Posterior cingulate gyrus (tissue), 11 donors: Measurements from ENCODE around the gene SYNGR3.
"Not testable (repeated sequence)": the region's sequence is repeated elsewhere in the genome, so short reads cannot be mapped to it uniquely, and the experiment has no call there.

Experiments
- DNase-seq, 10 donors: peaks; one replicate each; pipeline versions ENCODE4 v3.0.0 to v3.0.0-alpha.2; 2020 to 2021; ENCODE audit warnings: mixed read lengths in 3 of 10
- intact Hi-C: fragments of 100-400 bp; cut with DNase I; formaldehyde crosslinking; loops from one replicate; pipeline ENCODE4 v1.15.1; 2023

Gene SYNGR3, protein sequence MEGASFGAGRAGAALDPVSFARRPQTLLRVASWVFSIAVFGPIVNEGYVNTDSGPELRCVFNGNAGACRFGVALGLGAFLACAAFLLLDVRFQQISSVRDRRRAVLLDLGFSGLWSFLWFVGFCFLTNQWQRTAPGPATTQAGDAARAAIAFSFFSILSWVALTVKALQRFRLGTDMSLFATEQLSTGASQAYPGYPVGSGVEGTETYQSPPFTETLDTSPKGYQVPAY

DNA sequence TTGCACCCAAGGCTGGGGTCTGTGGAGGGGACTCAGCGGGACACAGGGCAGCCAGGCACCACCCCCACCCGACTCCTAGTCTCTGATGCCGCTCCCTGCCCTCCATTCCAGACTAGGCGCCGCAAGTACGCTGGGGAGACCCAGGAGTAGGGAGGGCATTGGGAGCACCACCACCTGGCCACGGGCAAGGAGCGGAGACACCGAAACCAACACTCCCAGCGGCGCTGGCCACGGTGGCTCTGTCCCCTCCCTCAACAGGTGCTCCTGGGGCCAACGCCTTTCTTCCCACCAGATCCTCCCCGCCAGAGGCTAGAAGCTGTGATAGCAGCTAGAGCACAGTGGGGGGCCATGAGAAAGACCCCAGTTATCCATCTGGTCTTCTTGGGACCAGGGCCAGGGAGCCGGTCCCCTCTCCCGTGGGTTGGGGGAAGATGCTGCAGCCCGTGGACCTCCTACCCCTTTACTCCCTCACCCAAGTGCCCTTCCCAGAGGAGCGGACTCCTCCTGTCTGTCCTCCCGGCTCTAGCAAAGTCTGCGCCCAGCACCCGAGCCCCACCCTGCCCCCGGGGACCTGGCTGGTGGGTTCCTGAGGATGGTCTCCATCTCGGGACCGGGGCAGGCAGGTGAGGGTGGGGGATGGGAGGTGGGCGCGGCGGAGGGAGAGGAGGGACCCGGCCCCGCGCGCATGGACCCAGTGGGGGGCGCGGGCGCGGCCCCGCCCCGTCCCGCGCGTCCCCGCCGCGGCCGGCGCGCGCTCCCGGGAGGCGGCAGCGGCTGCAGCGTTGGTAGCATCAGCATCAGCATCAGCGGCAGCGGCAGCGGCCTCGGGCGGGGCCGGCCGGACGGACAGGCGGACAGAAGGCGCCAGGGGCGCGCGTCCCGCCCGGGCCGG, at the start of gene SYNGR3:
TSS of gene SYNGR3 (plus strand) at position 762 of the 892 bp plus-strand sequence. CDS start 133 bp downstream, outside the sequence.
- DNase-seq, result peak in 1 of 10 donors; percentile 88
- intact Hi-C loops, result no loop called here

DNA sequence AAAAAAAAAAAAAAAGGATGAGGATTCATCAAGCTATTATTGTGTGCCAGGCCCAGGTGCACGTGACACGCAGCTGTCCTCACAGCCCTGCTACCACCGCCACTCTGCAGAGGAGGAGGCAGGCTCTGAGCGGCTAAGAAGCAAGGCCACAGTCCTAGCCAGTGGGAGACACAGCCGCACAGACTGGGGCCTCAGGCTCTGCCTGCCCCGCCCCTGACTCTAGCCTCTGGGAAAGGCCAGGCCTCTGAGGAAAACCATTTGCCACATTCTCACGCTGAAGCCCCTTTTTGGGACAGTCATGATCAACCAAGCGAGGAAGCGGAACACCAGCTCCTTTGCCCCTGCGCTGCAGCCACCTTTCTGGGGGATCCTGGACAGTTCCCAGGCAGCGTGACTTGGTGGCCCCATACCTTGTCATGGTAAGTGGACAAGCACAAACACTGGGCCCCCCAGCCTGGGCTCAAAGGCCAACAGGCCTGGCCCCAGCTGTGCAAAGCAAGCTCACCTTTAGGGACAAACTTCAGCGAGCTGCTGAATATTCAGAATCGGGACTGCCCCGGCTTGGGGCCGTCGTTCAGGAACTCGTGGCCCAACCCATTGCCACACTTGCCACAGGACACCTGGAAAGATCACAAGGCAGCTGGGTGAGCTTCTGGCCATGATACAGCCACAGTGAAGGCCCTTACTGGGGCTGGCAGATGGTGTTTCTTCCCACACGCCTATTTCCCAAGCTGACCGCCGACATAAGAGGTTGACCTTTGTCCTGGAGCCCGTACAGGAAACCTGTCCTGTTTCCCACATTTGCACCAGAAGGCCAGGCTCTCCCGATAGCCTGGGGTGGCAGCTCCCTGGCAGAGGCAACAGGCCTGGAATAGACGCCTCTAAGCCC, 49.3 kb upstream of the SYNGR3 start:
- intact Hi-C loops, result no loop called here
- DNase-seq, result no peak

DNA sequence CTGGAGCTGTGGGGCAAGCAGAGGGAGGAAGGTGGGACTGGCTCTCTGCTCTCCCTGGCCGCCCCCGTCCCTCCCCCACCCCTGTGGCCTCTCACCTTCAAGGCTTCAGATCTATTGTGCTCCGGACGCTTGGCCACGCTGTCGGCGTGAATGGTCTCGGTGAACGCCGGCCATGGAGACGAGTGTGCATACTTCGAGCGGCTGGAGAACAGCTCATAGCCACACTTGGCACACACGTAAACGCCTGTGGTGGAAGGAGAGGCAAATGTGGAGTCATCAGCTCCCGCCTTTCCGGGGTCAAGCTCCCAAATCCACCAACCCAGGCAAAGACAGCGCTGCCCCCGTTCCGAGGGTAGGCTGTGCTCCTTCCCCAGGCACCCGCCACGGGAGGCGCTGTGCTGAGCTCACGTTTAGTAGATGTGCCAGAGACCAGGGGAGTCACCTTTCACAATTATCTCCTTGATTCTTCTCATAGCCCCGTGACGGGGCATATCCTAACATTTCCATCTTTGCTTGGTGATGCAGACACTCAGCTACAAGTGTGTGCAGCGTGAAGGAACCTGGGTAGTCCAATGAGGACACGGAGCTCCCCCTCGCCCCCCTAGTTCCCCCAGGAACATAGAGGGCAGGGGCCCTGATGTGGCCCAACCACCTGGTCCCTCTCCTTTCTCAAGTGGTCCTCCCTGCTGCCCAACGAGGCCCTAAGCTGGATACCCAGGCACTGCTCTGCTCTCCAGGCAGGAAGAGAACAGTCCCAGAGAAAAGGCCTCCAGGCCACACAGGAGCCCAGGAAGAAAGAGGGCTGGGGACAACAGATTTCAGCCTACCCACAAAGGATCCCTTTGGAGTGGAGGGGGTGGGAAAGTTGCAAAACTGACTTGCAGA, 48.4 kb upstream of the SYNGR3 start:
- intact Hi-C loops, result no loop called here
- no peak for DNase-seq

DNA sequence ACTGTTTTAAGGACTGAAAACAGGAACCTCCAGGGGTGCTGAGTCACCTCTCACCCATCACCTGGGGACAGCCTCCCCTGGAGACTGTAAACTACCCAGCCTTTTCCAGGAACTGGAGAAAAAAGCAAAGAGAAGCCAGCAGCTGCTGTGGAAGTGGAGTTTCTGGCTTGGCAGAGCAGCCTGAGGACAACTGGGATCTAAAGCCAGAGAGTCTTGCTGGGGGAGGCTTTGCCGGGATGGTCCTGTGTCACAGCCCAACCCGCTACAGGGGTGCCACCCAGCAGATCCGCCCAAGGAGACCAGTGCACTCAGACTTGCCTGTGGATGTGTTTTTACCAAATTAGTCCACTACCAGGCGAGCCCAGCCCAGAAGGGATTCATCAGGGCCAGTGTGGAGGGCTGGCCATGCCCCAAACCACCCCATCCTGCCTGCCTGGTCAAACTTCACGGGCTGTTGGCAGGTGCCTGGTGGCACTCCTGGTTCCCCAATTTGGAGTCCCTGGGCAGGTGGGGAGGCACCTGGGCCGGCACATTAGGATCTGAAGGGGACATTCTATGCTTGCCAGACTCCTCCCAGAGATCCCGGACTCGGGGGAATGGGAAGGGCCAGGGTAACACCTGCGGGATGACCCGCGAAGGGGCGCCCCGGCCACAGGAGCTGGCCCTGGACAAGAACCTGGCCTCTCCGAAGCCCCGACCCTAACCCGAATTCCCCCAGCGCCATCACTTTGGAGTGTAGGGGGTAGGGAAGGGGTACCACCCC, 47.5 kb upstream of the SYNGR3 start:
- intact Hi-C loops, result no loop called here
- no peak for DNase-seq

DNA sequence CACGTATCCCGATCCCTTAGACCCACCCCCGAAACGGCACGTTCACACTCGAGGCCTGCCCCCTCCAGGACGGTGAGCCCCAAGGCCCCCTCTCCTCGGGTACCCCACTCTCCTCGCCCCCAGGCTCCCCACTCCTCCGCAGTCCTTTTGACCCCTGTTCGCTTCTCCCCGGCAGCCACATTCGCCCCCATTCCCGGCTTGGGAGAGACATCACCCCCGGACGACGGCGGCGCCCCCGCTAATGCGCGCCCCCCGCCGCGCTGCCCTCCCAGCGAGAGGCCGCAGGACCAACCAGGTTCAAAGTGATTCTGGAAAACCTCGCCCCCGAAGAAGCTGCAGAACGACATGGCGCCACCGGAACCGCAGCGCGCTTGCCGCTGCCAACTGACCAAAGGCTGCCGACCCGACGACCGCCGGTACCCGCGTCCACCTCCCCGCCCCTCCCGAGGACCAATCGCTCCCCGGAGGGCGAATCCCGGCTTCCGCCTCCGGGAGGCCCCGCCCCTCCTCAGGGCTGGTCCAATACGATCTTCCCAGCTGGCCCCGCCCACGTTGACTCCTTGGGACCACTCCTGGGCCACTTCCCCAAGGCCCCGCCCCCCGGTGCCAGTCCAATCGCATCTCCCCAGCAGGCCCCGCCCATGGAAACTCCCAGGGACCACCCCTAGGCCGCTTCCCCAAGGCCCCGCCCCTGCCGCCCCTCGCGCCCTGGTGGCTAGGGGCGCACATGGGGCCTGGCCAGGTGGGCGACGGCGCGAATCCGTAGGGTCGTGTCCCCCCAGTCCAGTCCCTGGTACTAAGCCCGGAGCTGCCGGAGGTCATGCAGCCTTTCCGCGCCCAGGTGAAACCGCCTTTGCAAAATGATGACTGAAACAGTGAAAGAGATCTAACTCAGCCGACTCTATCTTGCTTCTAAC, 46.7 kb upstream of the SYNGR3 start, which contains the start of gene MSRB1:
TSS of gene MSRB1 (minus strand) at position 390 of the 917 bp plus-strand sequence. CDS start at position 347, 43 bp downstream.
- DNase-seq, result peak; percentile 98 to 100 (median 100)
- intact Hi-C loops, result no loop called here

DNA sequence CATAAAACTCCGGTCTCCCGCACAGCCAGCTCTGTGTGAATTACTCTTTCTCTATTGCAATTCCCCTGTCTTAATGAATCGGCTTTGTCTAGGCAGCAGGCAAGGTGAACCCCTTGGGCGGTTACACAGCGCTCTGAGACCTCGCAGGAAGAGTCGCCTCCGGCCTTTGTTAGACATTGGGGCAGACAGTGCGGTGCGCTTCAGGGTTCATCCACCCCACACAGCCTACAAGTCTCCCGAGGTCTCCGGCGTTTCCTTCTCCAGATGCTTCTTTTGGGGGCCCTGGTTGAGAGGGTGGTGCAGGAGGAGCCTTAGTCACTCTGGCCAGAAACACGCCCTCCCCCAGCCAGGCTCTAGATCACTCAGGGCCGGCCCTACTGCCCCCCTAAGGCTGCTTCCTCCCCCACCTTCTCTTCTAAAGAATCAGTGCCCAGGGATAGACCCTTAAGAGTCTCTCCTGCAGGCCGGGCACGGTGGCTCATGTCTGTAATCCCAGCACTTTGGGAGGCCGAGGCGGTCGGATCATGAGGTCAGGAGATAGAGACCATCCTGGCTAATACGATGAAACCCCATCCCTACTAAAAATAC, 45.1 kb upstream of the SYNGR3 start:
- no peak for DNase-seq
- intact Hi-C loops, result no loop called here

DNA sequence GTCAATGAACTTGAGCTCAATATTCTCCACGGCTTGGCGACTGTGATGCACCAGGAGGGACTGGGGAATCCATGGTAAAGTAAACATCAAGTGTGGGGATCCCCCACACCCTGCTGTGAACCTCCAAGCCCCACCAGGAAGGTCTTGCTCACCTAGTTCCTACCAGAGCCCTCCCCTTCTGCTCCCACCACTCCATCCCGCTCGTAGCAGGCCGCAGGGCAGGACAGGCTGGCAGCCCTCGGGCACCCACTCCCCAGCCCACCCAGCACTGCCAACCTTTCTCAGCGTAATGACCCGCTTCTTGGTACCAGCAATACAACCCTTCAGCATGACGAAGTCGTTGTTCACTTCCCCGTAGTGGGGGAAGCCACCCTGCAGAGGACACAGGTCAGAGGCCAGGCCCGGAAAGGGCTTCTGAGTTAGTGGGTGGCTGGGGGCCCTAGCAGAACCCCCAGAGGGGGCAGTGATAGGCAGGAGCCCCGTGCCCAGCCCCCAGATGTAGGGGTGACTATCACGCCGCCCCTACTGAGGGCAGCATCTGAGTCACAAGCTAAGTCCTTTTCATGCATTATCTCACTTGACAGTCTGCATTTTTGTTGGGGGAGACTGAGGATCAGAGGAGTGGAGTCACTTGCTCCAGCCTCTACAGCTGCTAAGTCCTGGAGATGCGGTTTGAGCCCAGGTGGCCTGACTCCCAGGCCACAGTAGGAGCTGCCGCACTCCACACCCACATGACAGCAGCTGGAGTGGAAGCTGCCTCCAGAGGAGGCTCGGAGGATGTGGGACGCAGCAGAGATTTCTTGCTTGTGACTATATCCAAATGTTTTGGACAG, 44.0 kb upstream of the SYNGR3 start:
- intact Hi-C loops, result no loop called here
- DNase-seq, result no peak

DNA sequence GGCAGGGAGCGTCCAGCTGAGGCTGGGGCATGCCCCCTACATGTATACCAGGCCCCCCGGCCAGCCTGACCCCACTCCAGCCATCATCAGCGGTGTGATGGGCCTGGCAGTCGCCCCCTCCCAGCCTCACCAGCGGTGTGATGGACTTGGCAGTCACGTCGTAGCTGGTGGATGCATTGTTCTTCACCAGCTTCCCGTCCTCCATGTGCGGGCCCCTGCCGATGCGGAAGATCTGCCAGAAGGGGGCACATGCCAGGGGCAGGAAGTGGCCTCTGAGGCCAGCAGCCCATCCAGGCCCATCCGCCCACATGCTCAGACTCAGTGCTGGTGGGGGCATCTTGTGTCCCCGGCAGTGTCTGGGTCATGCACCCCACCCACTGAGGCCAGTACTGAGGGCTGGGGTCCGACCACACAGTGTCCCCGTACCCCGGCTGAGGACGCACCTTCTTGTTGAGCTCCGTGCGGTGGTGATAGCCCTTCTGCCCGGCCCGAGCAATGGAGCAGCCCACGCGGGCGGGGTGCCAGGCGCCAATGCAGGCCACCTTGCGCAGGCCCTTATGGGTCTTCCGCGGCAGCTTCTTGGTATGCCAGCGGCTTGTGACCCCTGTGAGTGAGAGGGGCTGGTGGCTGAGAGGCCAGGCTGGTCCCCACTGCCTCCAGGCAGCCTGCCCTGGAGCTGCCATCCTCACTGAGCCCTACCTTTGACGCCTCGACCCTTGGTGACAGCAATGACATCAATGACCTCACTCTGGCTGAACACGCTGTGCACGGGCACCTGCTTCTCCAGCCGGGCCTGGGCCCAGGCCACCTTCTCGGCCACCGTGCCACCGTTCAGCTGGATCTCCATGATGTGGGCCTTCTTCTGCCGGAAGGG, 43.0 kb upstream of the SYNGR3 start:
- intact Hi-C loops, result no loop called here
- DNase-seq, result no peak

DNA sequence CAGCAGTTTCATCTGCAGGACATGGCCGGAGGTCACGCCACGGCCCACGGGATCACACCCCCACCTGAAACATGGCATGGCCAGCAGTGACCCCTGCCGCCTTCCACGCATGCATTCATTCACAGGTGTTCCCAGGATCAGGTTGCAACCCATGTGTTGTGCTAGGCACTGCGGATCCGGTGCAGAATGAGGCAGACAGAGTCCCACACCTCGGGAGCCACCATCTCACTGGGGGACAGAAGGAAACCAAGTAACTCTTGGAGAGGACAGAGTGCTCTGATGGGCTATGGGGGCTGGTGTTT, 42.5 kb upstream of the SYNGR3 start:
- intact Hi-C loops, result no loop called here
- no peak for DNase-seq

DNA sequence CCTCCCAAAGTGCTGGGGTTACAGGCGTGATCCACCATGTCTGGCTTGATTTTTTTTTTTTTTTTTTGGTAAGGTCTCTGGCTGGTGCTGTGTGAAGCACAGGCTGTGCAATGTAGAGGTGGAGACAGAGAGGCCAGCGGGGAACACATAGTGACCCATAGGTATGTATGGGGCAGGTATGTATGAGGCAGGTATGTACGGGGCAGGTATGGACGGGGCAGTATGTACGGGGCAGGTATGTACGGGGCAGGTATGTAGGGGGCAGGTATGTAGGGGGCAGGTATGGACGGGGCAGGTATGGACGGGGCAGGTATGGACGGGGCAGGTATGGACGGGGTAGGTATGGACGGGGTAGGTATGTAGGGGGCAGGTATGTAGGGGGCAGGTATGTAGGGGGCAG, 40.3 kb upstream of the SYNGR3 start:
- DNase-seq, result no peak
- intact Hi-C loops, result no loop called here

DNA sequence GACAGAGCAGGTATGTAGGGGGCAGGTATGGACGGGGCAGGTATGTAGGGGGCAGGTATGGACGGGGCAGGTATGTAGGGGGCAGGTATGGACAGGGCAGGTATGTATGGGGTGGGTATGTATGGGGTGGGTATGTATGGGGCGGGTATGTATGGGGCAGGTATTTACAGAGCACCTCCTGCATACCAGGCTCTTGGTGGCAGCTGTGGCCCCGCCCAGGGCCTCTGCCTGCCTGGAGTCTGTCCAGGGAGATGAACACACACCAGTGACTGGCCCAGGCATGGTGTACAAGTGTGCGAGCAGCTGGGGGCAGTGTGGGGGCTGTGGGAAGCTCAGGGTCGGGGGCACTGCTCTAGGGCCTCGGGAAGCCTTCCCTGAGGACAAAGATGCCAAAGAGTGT, 39.7 kb upstream of the SYNGR3 start:
- DNase-seq, result no peak
- intact Hi-C loops, result no loop called here

DNA sequence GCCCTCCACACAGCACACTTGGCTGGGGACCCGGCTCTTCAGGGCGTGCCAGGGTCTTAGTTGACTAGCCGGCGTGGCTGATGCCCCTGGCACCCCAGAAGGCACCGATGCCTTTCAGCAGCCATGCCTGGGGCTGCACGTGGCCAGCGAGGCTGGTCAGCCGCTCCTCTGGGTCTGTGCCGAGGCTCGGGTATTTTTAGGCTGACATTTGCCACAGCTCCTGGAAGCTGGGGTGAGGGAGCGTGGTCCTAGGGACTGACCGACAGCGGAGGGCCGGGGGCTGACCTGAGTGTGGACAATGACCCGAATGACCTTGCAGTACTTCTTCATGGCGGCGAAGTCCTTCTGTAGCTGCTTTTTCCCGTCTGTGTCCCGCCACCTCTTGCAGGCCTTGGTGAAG, 39.2 kb upstream of the SYNGR3 start:
- intact Hi-C loops, result no loop called here
- DNase-seq, result no peak

DNA sequence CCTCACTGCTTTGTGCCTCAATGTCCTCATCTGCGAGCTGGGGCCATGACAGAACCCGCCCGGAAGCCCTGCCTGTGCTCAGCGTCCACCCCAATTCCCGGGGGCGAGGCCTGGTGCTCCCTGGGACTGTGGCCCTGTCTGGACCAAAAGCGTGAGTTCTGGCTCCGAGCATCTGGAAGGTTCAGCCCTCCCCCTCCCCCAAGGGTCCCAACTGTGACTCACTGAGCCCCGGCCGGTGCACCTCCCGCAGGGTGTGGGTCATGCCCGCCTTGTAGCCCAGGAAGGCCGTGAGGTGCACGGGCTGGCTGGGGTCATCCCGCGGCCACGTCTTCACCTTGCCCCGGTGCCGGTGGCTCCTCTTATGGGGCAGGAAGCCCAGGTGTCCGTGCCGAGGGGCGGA, 36.0 kb upstream of the SYNGR3 start:
- DNase-seq, result no peak
- intact Hi-C loops, result no loop called here

DNA sequence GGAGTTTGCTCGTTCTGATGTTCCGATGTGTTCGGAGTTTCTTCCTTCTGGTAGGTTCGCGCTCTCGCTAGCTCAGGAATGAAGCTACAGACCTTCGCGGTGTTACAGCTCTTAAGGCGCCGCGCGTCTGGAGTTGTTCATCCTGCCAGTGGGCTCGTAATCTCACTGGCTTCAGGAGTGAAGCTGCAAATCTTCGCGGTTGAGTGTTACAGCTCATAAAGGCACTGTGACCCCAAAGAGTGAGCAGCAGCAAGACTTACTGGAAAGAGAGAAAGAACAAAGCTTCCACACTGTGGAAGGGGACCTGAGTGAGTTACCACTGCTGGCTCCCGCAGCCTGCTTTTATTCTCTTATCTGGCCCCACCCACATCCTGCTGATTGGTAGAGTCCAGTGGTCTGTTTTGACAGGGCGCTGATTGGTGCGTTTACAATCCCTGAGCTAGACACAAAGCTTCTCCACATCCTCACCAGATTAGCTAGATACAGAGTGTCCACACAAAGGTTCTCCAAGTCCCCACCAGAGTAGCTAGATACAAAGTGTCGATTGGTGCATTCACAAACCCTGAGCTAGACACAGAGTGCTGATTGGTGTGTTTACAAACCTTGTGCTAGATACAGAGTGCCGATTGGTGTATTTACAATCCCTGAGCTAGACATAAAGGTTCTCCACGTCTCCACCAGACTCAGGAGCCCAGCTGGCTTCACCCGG, 32.2 kb upstream of the SYNGR3 start:
- intact Hi-C loops, DNase-seq: not testable (repeated sequence)

DNA sequence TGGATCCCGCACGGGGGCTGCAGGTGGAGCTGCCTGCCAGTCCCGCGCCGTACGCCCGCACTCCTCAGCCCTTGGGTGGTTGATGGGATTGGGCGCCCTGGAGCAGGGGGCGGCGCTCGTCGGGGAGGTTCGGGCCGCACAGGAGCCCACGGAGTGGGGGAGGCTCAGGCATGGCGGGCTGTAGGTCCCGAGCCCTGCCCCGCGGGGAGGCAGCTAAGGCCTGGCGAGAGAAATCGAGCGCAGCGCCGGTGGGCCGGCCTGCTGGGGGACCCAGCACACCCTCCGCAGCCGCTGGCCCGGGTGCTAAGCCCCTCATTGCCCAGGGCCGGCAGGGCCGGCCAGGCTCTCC, 31.7 kb upstream of the SYNGR3 start:
- intact Hi-C loops, DNase-seq: not testable (repeated sequence)
